Smooth muscle cell (in vitro differentiated cells): Measurements from ENCODE around the gene MS4A10. TPM values are rescaled to one million over a fixed set of nuclear protein-coding genes. Genes with fewer than 3 reads are reported as not detected.
A peak's percentile ranks its signal among the peaks of the same experiment; 100 is the strongest.

Experiments
- DNase-seq: peaks from one replicate; lab custom pipeline; 2025; ENCODE audit not compliant: unreplicated experiment; lab: John Stamatoyannopoulos, UW
- H2AFZ ChIP-seq: fragments of 200-600 bp; sonication (generic); 2 replicates; pipeline ENCODE4 v1.6.0; 2016; ENCODE audit warnings: antibody characterized with exemption, low read depth, mild to moderate bottlenecking
- H3F3A ChIP-seq: fragments of 200-600 bp; sonication (generic); 2 replicates; pipeline ENCODE4 v1.6.0; 2017; ENCODE audit warnings: antibody characterized with exemption, low read depth
- H3K27ac ChIP-seq: fragments of 200-600 bp; sonication (generic); 2 replicates; pipeline ENCODE4 v1.5.1; 2016; ENCODE audit warnings: low read depth, mild to moderate bottlenecking
- H3K27me3 ChIP-seq: fragments of 200-600 bp; sonication (generic); 2 replicates; pipeline ENCODE4 v1.6.1; 2016; ENCODE audit warnings: low read depth, mild to moderate bottlenecking
- H3K36me3 ChIP-seq: fragments of 200-600 bp; sonication (generic); 2 replicates; pipeline ENCODE4 v1.5.1; 2016; ENCODE audit warnings: low read depth
- H3K4me1 ChIP-seq: fragments of 200-600 bp; sonication (generic); 2 replicates; pipeline ENCODE4 v1.5.1; 2016; ENCODE audit warnings: low read depth
- H3K4me2 ChIP-seq: fragments of 200-600 bp; sonication (generic); 2 replicates; pipeline ENCODE4 v1.6.0; 2016; ENCODE audit warnings: mild to moderate bottlenecking
- H3K4me3 ChIP-seq: fragments of 200-600 bp; sonication (generic); 2 replicates; pipeline ENCODE4 v1.5.1; 2016; ENCODE audit warnings: mild to moderate bottlenecking
- H3K79me2 ChIP-seq: fragments of 200-600 bp; sonication (generic); 2 replicates; pipeline ENCODE4 v1.6.0; 2016; ENCODE audit warnings: low read depth, mild to moderate bottlenecking
- H3K9ac ChIP-seq: fragments of 200-600 bp; sonication (generic); 2 replicates; pipeline ENCODE4 v1.6.0; 2016; ENCODE audit warnings: low read depth
- H3K9me3 ChIP-seq: fragments of 200-600 bp; sonication (generic); replicated peaks from 2 replicates; pipeline ENCODE4 v1.5.1; 2016; ENCODE audit warnings: low read depth
- H4K20me1 ChIP-seq: fragments of 200-600 bp; sonication (generic); 2 replicates; pipeline ENCODE4 v1.6.0; 2016; ENCODE audit warnings: low read depth
- CTCF ChIP-seq: fragments of 200-600 bp; sonication (generic); IDR thresholded peaks from 2 replicates; pipeline ENCODE4 v1.5.1; 2017; ENCODE audit warnings: borderline replicate concordance, mild to moderate bottlenecking, antibody characterized with exemption; ENCODE audit not compliant: insufficient read depth, poor library complexity, severe bottlenecking
- WGBS: methylation state at CpG from one replicate; pipeline ENCODE4 v1.1.7; 2016; ENCODE audit warnings: low lambda C conversion rate; 5-methylcytosine and 5-hydroxymethylcytosine counted together
- polyA plus RNA-seq: library from polyadenylated mRNA; unstranded; fragments of >200 nt; fragmentation: Nextera tagmentation; extraction: Ambion mirVana; gene quantifications from 2 replicates; pipeline ENCODE4 v1.2.1, GENCODE V29; 2016
- total RNA-seq: library from RNA; depleted of rRNA; stranded (reverse); fragments of >200 nt; gene quantifications from 2 replicates; pipeline ENCODE4 v1.2.3, GENCODE V29; 2014

Gene MS4A10
- total and polyA plus RNA-seq, 2 experiments from 2014 or later: not detected

GRCh38 chr11:60761436-60762190 is 23.5 kb upstream of the MS4A10 start:
- H3F3A ChIP-seq: no peaks in the 10 kb centered on the region
- no peaks in the 10 kb centered on the region for H4K20me1 ChIP-seq
- H3K4me2 ChIP-seq: no peak overlapping the region
- no peaks in the 10 kb centered on the region for H3K27me3 ChIP-seq
- no peak for TF ChIP-seq CTCF
- H2AFZ ChIP-seq: no peak overlapping the region
- no peaks in the 10 kb centered on the region for H3K9me3 ChIP-seq
- H3K36me3 ChIP-seq: no peaks in the 10 kb centered on the region
- H3K4me1 ChIP-seq: no peaks in the 10 kb centered on the region
- WGBS: 90% methylated on average over 4 of the region's 4 CpGs
- no peak overlapping the region for H3K4me3 ChIP-seq
- no peak overlapping the region for H3K27ac ChIP-seq
- H3K79me2 ChIP-seq: no peaks in the 10 kb centered on the region
- no peak for DNase-seq
- no peak overlapping the region for H3K9ac ChIP-seq

DNA sequence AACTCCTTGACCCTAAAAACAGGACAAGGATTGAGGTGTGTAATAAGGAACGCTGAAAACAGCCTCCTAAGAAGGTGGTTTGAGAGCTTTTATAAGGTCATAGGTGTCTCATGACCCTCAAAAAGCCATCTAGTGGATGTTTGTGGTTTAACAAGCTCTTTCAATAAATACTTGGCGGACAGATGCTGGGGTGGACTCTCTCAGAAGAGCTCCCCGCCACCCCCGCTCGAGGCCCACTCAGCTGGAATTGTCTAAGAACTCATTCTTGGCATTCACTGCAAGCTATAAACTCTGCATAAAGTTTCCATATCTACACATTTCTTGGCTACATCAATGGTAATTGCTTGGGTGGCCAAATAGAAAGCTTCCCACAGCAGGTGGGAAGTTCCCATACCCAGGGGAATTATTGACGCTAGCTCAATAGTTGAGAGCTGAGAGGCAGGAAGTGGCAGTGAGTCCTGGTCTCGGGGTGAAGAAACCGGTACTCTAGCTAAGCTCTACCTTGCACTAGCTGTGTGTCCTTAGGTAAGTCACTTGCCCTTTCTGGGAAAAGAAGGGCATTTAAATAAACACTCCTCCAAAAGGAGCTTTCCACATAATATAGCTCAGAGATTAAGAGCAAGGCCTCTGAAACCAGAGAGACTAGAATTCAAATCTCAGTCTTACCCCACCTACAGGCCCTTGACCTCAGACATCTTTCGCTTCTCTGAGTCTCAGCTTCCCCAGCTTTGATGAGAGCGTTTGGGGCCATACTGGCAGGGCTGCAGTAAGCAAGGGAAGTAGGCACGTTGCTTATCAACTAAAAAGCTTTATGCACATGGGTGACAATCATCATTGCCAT is 22.1 kb upstream of the MS4A10 start:
- H3K27ac ChIP-seq: no peak overlapping the region
- H3K9ac ChIP-seq: no peak overlapping the region
- 59% methylated on average over 11 of the region's 11 CpGs for WGBS
- no peaks in the 10 kb centered on the region for H3K79me2 ChIP-seq
- H3F3A ChIP-seq: no peaks in the 10 kb centered on the region
- H3K9me3 ChIP-seq: no peaks in the 10 kb centered on the region
- no peak overlapping the region for H2AFZ ChIP-seq
- H3K4me2 ChIP-seq: no peak overlapping the region
- H3K4me3 ChIP-seq: no peak overlapping the region
- peak; percentile 25 for TF ChIP-seq CTCF
- H4K20me1 ChIP-seq: no peaks in the 10 kb centered on the region
- no peaks in the 10 kb centered on the region for H3K36me3 ChIP-seq
- H3K4me1 ChIP-seq: no peaks in the 10 kb centered on the region
- H3K27me3 ChIP-seq: no peaks in the 10 kb centered on the region
- no peak for DNase-seq

- no peak overlapping the region for H3K4me2 ChIP-seq
- no peaks in the 10 kb centered on the region for H3K79me2 ChIP-seq
- H3K36me3 ChIP-seq: no peaks in the 10 kb centered on the region
- DNase-seq: no peak
- H3K9ac ChIP-seq: no peak overlapping the region
- H3K4me1 ChIP-seq: no peaks in the 10 kb centered on the region
- 87% methylated on average over 11 of the region's 11 CpGs for WGBS
- H3K4me3 ChIP-seq: no peak overlapping the region
- H4K20me1 ChIP-seq: no peaks in the 10 kb centered on the region
- H3K27me3 ChIP-seq: no peaks in the 10 kb centered on the region
- no peak overlapping the region for H2AFZ ChIP-seq
- no peak for TF ChIP-seq CTCF
- no peaks in the 10 kb centered on the region for H3K9me3 ChIP-seq
- H3F3A ChIP-seq: no peaks in the 10 kb centered on the region
- no peak overlapping the region for H3K27ac ChIP-seq
Measured at GRCh38 chr11:60763692-60764369, 21.3 kb upstream of the MS4A10 start.
